Measurements from ENCODE around the gene TNFRSF21.

- no peak for TF ChIP-seq POLR2AphosphoS5 (IDR thresholded peaks at IDR 0.05)
- no peak for TF ChIP-seq CTCF (IDR thresholded peaks at IDR 0.05)
These were observed 46.4 kb downstream of the TNFRSF21 start for GRCh38 chr6:47263268-47263667.

Measured in prostate gland (tissue), 2 donors.